HG03520 (cell line): ENCODE measurements around the gene TYRO3.
"Not testable (repeated sequence)": the region's sequence is repeated elsewhere in the genome, so short reads cannot be mapped to it uniquely, and the experiment has no call there.

ENCODE experiments used
- ATAC-seq: cut with Tn5 transposase; IDR thresholded peaks from one replicate; pipeline ENCODE4 v1.9.1; 2021; ENCODE audit warnings: mild to moderate bottlenecking, moderate library complexity; ENCODE audit not compliant: unreplicated experiment

The TYRO3 gene

DNA sequence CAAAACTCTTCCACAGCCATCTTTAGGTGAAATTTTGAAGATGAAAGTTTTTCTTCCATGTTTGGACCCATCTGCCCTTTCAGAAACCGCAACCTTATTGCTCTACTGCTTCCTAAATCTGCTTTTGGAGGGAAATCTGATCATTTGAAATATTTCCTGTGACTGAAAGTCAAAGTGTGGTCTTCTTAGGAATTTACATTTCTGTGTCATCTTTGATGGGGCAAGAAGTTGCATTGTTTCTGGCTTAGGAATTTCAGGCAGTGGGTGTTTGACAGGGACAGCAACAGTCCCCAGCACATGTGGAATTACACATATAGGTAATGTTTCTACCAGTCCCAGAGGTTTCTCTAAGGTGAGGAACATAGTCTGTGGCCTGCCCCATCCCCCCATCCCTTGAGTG, 5.3 kb upstream of the TYRO3 start:
- ATAC-seq = no peak

GRCh38 chr15:41554343-41554742, 4.7 kb upstream of the TYRO3 start:
- ATAC-seq = no peak

DNA sequence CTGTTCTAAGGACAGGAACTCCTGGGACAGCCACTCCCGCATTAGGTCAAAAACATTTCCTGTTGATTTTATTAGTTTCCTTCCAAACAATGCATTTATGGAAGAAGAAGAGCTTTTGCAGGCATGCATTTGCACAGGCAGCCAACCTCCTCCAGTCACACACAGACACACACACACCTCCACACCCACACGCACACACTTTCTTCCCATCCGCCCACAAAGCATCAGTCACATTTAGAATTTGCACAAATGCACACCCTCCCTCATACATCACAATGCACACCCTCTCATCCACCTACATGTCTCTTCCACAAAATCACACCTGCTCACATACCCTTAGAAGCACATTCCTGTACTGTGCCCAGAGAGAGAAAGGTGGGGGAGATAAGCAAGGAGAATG, 4.1 kb upstream of the TYRO3 start:
- ATAC-seq = no peak

- no peak for ATAC-seq
These were observed 2.3 kb upstream of the TYRO3 start for GRCh38 chr15:41556677-41557076.

DNA sequence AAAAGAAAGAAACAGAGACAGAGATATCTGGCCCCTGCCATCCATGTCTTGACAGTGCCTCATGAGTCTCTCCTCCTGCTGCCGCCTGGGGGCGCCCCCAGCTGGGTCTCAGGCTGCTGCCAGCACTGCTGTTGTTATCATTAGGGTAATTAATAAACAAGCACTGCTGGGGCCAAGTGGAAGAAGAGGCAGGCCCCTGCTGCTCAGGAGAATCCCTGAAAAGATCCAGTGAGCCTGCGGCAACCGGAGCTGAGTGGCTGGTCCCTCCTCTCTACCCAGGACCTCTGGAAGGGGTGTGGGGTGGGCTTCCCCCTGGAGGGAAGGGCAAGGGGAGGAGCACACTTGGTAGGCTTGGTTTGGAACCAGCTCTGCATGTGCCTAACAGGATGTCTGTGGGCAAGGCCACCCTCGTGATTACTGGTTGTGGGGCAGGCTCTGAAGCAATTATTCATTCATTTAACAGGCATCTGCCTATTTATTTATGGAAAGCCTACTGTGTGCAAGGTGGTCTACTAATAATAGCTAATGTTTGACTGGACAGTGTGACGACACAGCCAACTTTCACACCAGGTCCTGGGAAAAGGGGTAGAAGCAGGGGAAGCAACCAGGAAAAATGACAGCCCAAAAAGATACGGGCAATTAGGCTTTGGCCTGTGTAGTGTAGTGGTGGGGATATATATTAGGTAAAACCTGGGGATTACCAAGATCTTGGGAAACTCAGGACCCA, 1.2 kb upstream of the TYRO3 start:
- ATAC-seq = peak; percentile 57

DNA sequence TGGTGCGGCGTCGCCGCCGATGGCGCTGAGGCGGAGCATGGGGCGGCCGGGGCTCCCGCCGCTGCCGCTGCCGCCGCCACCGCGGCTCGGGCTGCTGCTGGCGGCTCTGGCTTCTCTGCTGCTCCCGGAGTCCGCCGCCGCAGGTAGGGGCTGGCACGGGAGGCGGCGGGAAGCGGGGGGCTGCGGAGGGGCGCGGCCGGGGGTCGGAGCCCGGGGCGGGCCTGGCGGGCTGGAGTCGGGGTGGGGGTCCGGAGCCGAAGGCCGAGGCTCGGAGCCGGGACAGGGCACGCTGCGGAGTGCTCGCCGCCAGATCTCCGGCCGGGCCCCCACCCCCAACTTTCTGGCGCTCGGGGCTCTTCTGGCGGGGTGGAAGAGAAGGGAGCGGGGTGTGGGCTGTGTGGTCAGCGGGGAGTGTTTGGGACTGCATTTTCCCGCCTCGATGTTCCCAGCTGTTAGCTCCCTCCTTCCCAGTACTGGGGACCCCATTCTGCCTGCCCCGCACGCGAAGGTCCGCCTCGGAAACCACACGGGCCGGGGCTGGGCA, 299 bp downstream of the TYRO3 start:
- ATAC-seq = no peak

DNA sequence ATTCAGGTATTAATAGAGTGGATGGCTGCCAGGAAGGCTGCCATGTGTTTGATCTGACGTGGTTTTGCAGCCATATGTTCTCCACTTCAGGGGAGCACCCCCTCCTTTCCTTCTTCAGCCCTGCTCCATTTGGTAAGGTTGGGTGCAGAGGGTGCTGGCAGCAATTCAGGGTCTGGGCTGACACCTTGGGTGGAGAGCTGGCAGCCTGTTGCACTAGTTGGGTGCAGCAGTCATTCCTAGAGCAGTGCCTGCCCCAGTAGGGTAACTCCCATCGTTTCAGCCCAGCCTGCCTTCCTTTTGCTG, 1.5 kb downstream of the TYRO3 start:
- ATAC-seq = no peak

DNA sequence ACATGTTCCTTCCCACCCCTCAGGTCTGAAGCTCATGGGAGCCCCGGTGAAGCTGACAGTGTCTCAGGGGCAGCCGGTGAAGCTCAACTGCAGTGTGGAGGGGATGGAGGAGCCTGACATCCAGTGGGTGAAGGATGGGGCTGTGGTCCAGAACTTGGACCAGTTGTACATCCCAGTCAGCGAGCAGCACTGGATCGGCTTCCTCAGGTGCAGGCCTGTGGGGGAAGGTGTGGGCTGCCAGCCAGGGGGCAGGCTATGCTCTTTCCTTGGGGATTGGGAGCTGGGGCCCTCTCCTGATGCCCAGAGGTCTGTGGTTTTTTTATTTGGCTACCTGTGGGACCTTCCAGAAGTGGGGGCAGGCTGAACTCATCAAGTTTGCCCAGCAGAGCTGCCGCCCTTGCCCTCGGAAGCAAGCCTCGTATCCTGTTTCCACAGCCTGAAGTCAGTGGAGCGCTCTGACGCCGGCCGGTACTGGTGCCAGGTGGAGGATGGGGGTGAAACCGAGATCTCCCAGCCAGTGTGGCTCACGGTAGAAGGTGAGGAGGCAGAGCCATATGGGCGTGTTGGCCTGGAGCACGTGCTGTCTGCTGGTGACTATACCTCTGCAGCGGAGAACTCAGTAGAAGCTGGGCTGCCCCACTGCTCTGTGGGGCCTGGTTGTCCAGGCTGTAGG, 2.2 kb downstream of the TYRO3 start:
- no peak for ATAC-seq

DNA sequence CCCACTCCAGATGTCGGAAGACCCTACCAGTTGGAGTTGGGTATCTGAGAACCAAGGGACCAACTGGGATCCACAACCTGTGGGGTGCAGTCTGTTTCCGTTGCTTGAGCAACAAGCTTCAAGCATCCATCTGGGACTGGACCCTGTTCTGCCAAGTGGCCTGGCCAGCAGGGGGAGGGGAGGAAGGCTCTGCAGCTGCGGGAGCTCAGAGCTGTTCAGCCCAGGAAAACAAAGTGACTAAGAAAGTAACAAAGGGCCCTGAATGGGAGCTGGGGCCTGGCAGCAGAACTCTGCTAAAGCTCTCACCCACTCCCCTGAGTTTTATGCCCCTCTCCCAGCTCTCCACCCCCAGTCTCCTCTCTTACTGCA, 2.7 kb downstream of the TYRO3 start:
- ATAC-seq = no peak

GRCh38 chr15:41562244-41562643, 3.2 kb downstream of the TYRO3 start:
- no peak for ATAC-seq

GRCh38 chr15:41562784-41563198, 3.8 kb downstream of the TYRO3 start:
- ATAC-seq = no peak

DNA sequence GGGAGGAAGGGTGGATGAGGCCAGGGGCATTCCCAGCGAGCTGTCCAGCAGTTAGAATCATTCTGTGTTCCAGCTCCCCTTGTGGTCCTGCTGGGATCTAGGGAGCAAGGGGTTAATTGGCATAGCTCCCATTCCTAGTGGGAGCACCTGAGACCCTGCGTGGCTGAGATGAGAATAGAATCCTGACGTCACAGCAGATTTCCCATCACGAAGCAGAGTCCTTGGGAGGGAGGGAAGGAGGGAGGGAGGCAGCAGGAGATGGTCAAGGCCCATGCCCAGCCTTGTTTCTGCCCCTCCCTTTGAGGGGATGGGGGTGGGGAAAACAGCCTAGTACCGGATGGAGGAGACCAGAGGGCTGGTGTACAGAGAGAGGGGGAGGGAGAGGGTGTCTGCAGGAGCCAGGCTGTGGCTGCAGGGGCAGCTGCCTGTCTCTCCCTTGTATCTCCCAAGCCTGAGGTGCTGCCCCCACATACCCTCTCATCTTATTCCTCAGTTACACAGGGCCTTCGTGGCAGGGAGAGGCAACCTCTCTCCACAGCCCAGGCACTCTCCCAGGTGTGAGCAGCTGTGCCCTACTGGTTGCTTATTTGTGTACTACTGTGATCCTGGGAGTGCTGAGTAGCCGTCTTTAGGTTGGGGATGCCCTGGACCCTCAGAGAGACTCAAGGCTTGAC, 5.4 kb downstream of the TYRO3 start:
- no peak for ATAC-seq

DNA sequence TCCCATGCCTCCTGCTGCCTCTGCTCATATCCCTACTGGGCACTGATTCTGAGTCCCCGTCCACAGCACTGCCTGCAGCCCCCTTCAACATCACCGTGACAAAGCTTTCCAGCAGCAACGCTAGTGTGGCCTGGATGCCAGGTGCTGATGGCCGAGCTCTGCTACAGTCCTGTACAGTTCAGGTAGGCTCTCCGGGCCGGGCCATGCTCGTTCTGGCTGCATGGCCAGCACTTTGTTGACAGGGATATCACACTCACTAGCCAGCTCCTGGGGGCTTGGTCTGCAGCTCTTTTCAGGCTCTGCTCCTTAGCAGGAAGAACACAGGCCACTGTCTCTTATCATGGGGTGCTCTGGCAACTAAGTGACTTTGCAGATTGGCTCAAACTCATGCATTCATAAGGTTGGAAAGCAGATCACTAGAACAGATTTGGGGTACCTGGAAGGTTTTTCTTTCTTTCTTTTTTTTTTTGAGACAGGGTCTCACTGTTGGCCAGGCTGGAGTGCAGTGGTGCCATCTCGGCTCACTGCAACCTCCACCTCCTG, 6.0 kb downstream of the TYRO3 start:
- no peak for ATAC-seq

DNA sequence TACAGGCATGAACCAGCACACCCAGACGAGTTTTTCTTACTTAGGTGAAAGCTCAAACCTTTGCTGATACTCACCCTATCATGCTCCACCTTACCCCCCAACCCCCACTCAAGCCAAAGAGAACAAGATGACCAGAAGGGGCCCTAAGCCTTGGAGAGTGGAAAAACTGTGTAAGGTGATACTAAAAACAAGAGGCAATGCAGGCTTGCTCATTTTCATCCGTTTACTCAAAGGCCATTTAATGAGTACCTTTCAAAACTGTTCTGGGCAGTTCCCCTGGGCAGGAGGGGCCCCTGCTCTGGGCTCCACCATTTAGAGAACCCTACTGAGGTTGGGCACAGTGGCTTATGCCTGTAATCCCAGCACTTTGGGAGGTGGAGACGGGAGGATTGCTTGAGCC, 6.7 kb downstream of the TYRO3 start:
- no peak for ATAC-seq

DNA sequence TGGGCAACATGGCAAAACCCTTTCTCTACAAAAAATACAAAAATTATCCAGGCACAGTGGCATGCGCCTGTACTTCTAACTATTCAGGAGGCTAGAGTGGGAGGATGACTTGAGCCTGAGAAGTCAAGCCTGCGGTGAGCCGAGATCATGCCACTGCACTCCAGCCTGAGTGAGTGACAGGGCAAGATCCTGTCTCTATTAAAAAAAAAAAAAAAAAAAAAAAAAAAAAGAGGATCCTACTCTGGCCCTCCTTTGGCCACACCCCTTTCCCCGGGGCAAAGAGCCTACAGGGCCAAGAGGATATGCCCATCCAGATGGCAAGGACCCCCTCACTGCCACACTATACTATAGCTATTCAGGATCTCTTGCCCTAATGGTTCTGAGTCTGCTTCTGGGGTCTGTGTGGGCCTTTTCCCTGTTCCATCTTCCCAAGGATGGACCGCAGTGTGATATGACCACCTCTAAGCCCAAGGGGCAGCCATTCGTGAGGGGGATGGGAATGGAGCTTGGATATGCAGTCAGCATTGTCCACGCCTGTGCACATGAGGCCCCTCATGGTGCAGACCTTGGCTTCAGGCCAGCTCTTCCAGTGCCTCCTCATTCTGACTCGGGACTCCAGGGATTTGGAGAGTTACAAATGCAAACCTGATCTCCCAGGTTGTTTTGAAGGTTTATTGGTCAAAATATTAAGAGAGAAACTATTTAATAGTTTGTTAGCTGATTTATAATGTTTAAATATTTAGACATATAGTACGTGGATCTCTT, 7.3 kb downstream of the TYRO3 start:
- no peak for ATAC-seq

DNA sequence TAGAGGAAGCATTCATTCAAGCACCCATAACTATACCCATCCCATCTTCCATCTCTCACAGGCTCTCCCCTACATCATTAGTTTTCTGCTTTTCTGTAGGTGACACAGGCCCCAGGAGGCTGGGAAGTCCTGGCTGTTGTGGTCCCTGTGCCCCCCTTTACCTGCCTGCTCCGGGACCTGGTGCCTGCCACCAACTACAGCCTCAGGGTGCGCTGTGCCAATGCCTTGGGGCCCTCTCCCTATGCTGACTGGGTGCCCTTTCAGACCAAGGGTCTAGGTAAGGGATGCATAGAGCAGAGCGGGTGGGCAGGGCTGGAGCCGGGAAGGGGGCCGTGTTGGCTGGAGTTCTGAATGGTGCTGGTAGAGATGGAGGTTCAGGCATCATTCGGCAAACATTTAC, 8.2 kb downstream of the TYRO3 start:
- ATAC-seq = no peak

DNA sequence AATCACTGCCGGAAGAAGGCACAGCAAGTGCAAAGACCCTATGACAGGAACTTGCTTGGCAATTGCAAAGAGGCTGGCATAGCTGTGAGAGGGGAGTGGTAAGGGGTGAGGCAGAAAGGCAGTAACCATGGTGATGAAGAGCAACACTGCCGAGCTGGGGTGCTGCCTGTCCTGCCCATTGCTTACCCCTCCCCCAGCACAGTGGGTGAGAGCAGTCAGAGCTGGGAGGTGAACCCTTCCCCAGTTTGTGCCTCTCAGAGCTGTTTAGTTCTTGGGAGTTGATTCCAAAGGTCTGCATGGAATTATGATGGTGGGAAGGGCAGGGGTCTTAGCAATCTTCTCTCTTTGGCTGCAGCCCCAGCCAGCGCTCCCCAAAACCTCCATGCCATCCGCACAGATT, 8.8 kb downstream of the TYRO3 start:
- ATAC-seq = no peak

DNA sequence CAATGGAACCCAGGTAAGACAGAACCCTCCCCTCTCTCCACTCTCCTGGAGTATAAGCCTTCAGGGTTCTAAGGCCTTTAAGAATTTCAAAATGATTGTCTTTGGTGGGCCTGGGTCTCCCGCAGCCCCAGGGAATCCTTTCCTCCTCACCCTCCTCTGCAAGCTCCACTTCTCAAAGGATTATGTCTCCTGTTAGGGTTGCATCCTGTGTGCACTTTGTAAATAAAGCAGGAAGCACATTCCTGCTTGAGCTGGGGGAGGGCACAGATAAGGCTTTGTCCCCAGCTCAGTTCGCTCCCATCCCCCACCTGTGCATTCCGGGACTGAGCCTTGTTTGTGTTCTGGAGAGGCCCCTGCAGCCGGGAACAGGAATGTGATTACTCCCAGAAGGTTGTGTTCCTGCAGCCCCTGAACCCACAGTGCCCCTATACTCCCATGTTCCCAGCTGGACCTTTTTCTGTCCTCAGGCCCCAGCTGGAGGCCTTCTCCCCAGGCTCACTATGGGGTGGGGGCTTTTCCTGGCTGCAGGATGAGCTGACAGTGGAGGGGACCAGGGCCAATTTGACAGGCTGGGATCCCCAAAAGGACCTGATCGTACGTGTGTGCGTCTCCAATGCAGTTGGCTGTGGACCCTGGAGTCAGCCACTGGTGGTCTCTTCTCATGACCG, 9.5 kb downstream of the TYRO3 start:
- no peak for ATAC-seq

DNA sequence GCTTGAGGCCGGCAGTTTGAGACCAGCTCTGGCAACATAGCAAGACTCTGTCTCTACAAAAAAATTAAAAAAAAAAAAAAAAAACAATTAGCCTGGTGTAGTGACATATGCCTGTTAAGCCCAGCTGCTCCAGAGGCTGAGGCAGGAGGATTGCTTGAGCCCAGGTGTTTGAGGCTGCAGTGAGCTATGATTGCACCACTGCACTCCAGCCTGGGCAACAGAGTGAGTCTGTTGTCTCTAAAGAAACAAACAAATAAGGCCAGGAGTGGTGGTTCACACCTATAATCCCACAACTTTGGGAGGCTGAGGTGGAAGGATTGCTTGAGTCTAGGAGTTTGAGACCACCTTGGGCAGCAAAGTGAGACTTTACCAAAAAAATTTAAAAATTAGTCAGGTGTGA, 10.2 kb downstream of the TYRO3 start:
- ATAC-seq = not testable (repeated sequence)

DNA sequence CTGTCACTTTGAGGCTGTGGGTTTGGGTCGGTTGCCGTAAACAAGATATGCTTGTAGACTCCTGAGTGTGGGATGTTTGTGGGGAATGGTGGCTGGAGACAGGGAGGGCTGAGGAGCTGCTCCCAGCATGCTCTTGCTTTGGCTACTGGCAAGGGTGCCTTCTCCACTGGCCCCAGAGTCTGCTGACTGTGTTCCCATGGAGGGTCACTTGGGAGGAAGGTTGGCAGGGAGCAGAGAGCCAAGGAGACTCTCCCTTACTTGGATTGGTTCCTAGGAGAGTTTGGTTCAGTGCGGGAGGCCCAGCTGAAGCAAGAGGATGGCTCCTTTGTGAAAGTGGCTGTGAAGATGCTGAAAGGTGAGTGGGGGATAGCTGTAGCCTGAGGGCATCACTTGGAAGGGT, 11.8 kb downstream of the TYRO3 start:
- ATAC-seq = no peak

- ATAC-seq = no peak
These were observed 12.9 kb downstream of the TYRO3 start for GRCh38 chr15:41571948-41572347.
